IMR-90 (cell line): ENCODE data around the gene ATP1A4.

Source experiments
- CTCF ChIP-seq: conservative IDR thresholded peaks from 2 replicates; pipeline ENCODE4 v1.5.1; 2012; ENCODE audit warnings: mild to moderate bottlenecking, low read depth, low read length, improper control_type of control experiment
- MAZ ChIP-seq: IDR thresholded peaks from 2 replicates; pipeline ENCODE4 v1.6.1; 2012; ENCODE audit warnings: low read depth, mild to moderate bottlenecking, low read length, improper control_type of control experiment, moderate library complexity, borderline replicate concordance
- RFX5 ChIP-seq: IDR thresholded peaks from 2 replicates; pipeline ENCODE4 v1.8.0; 2012; ENCODE audit warnings: low read depth, mild to moderate bottlenecking, low read length, moderate library complexity
- USF2 ChIP-seq: fragments of 150-350 bp; IDR thresholded peaks from 2 replicates; pipeline ENCODE4 v1.6.1; 2017; ENCODE audit warnings: mild to moderate bottlenecking, antibody characterized with exemption, low read length, low read depth

GRCh38 chr1:160206421-160207117 is 55.2 kb downstream of the ATP1A4 start:
- TF ChIP-seq USF2: no peak
- TF ChIP-seq RFX5: no peak
- TF ChIP-seq CTCF: no peak
- peak; percentile 43; the same call in 1 of the 2 replicates for TF ChIP-seq MAZ
